Pancreas (tissue), 10 donors: ENCODE measurements around the gene REV3L. TPM values are rescaled to one million over a fixed set of nuclear protein-coding genes. Genes with fewer than 3 reads are reported as not detected.

Experiments
- ATAC-seq, 4 donors: fragments of 200-7000 bp; cut with Tn5 transposase; one replicate each; pipeline versions ENCODE4 v1.8.0 to v1.9.1; 2020; ENCODE audit warnings: mild to moderate bottlenecking in 4 of 4, moderate library complexity in 4 of 4
- DNase-seq, 6 donors: peaks; one replicate each; pipeline ENCODE4 v3.0.0-alpha.2; 2020
- FAIRE-seq: peaks from 2 replicates; lab custom pipeline; 2012; peaks lifted over from hg19 to GRCh38; lab: Jason Lieb, UNC
- H3K27ac ChIP-seq, 4 donors: fragments of 200-600 bp; sonication (generic); 1 replicate in 3 of 4; 2 replicates in 1 of 4; pipeline versions ENCODE4 v1.5.0 to v1.8.0; 2020
- H3K27me3 ChIP-seq, 4 donors: fragments of 200-600 bp; one replicate each; pipeline ENCODE4 v1.8.0; 2021
- H3K36me3 ChIP-seq, 3 donors: fragments of 200-600 bp; sonication (generic) in 1 of 3; one replicate each; pipeline versions ENCODE4 v1.5.0 to v1.8.0; 2020 to 2021
- H3K4me1 ChIP-seq, 3 donors: fragments of 200-600 bp; one replicate each; pipeline ENCODE4 v1.8.0; 2021
- H3K4me3 ChIP-seq, 4 donors: fragments of 200-600 bp; sonication (generic) in 2 of 4; one replicate each; pipeline versions ENCODE4 v1.5.0 to v1.8.0; 2020 to 2021
- H3K9me3 ChIP-seq, 4 donors: fragments of 200-600 bp; one replicate each; pipeline ENCODE4 v1.8.0; 2021
- WGBS, 2 donors: extraction: QIAGEN DNeasy Blood & Tissue Kit; methylation state at CpG; one replicate each; pipeline ENCODE4 v1.1.7; 2013; 5-methylcytosine and 5-hydroxymethylcytosine counted together
- intact Hi-C, 3 donors: fragments of 100-400 bp; cut with DNase I; formaldehyde crosslinking; loops; one replicate each; pipeline versions ENCODE4 v1.11.1 to v1.14.2; 2022
- polyA plus RNA-seq, 2 donors: library from polyadenylated mRNA; stranded (reverse); fragments of 200-250 nt; gene quantifications; one replicate each; pipeline ENCODE4 v1.2.3, GENCODE V29; 2013
- total RNA-seq, 6 donors: library from RNA; stranded (reverse); fragmentation: NEBNext Ultra II Directional in 4 of 6; extraction: Animal tissue kit (Norgen Biotek cat#: 25700) in 4 of 6; gene quantifications; one replicate each; pipeline versions ENCODE4 v1.2.1 to v1.2.4, GENCODE V29; 2021 to 2023
- TF ChIP-seq, protein P1 (sequence below), 4 donors: fragments of 200-600 bp; sonication (generic) in 3 of 4; IDR thresholded peaks; one replicate each; pipeline versions ENCODE4 v1.5.0 to v1.8.0; 2021; ENCODE audit warnings: antibody characterized with exemption in 4 of 4
- donor health status: healthy with polysubstance abuse.
- donor health status: DM: no; HTN: no; CAD: no; lungs with moderate emphysema.
- donor health status: DM: no; HTN: no; CAD: no.
- donor health status: control.
- donor health status: control.
- donor health status: Bipolar disorder and iron deficiency.
- donor health status: DM: yes; HTN: yes; CAD: no.
- donor health status: DM: no; HTN: no; CAD: no.
- donor health status: DM: no; HTN: no; CAD: no.
- donor health status: DM: yes; HTN: yes; CAD: no.

REV3L gene
- total and polyA plus RNA-seq, 8 donors: 6.9 to 22.0 (median 15.2) TPM

DNA sequence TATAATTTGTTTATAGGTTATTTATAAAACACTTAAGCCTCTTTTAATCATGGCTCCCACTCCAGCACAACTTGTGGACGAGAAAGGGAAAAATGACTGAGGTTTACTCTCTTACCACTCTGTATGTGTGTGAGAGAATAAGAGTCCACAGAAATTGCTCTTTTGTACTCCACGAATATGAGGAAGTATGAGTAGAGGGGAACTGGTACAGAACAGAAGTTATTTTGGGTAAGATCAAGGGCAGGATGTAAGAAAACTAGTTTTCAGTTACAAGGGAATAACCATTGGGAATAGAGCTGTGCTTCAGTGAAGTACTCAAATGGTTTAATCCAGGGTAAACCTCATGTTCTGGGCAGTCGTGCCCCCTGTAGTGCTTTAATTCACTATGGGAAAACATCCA lies 72.6 kb downstream of the REV3L start:
- H3K4me1 ChIP-seq: no peaks in the 10 kb centered on the region
- 80 to 92% methylated on average over 3 of the region's 3 CpGs for WGBS, 2 donors
- DNase-seq: no peak
- H3K27ac ChIP-seq: no peak overlapping the region
- peaks cover 0 to 1% (median 0%) of the 10 kb centered on the region in 3 donors for H3K36me3 ChIP-seq
- intact Hi-C loops: no loop called here
- FAIRE-seq: no peak
- TF ChIP-seq, protein P1, sequence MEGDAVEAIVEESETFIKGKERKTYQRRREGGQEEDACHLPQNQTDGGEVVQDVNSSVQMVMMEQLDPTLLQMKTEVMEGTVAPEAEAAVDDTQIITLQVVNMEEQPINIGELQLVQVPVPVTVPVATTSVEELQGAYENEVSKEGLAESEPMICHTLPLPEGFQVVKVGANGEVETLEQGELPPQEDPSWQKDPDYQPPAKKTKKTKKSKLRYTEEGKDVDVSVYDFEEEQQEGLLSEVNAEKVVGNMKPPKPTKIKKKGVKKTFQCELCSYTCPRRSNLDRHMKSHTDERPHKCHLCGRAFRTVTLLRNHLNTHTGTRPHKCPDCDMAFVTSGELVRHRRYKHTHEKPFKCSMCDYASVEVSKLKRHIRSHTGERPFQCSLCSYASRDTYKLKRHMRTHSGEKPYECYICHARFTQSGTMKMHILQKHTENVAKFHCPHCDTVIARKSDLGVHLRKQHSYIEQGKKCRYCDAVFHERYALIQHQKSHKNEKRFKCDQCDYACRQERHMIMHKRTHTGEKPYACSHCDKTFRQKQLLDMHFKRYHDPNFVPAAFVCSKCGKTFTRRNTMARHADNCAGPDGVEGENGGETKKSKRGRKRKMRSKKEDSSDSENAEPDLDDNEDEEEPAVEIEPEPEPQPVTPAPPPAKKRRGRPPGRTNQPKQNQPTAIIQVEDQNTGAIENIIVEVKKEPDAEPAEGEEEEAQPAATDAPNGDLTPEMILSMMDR (IDR thresholded peaks at IDR 0.05): no peak
- ATAC-seq: peak in 1 of 4 donors; percentile 62
- H3K27me3 ChIP-seq: no peaks in the 10 kb centered on the region
- no peaks in the 10 kb centered on the region for H3K9me3 ChIP-seq
- no peak overlapping the region for H3K4me3 ChIP-seq

DNA sequence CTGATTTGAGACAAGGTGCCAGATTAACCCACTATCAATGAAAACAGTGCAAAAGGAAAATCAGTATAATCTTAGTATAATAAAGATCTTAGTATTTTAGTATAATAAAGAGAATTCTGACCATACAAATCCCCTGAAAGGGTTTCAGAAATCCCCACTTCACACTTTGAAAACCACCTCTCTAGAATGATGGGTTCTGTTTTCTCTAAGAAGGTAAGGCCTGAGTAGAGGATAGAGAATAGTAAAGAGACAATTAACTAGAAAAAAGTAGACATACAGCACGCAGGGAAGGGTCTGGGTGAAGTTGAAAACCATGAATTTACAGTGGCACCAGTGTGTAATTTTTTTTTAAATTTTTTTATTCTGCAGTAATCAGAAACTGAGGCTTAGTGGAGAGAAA lies 73.6 kb downstream of the REV3L start:
- TF ChIP-seq, protein P1 (IDR thresholded peaks at IDR 0.05): no peak
- no peak for DNase-seq
- Histone ChIP-seq H3K36me3 (peaks cover 0 to 7% (median 0%) of the 10 kb centered on the region in 3 donors), H3K4me3 (no peak overlapping the region), H3K27me3 (no peaks in the 10 kb centered on the region), H3K4me1 (no peaks in the 10 kb centered on the region), H3K9me3 (no peaks in the 10 kb centered on the region), H3K27ac (no peak overlapping the region)
- no peak for ATAC-seq
- intact Hi-C loops: no loop called here
- FAIRE-seq: no peak
- 100% methylated on average over 1 of the region's 1 CpG for WGBS, 2 donors

GRCh38 chr6:111407686-111408085 lies 75.3 kb downstream of the REV3L start:
- DNase-seq (no peak), ATAC-seq (no peak), FAIRE-seq (no peak)
- Histone ChIP-seq H3K9me3 (no peaks in the 10 kb centered on the region), H3K4me1 (no peaks in the 10 kb centered on the region), H3K36me3 (peaks cover 0 to 15% (median 4%) of the 10 kb centered on the region in 3 donors), H3K27me3 (no peaks in the 10 kb centered on the region), H3K27ac (no peak overlapping the region), H3K4me3 (no peak overlapping the region)
- intact Hi-C loops: no loop called here
- 69 to 72% methylated on average over 4 of the region's 4 CpGs for WGBS, 2 donors
- TF ChIP-seq, protein P1 (IDR thresholded peaks at IDR 0.05): no peak

- peak in 2 of 4 donors; percentile 69 to 75 for ATAC-seq
Observed at GRCh38 chr6:111406200-111406721, 76.8 kb downstream of the REV3L start.

DNA sequence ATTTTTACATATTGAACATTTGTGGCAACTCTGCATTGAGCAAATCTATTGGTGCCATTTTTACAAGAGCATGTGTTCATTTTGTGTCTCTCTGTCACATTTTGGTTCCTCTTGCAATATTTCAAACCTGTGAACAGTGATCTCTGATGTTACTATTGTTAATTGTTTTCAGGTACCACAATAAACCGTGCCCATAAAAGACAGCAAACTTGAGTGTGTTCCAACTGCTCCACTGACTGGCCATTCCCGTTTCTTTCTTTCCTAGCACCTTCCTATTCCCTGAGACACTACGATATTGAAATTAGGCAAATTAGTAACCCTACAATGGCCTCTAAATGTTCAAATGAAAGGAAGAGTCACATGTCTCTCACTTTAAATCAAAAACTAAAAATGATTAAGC lies 79.6 kb downstream of the REV3L start:
- Histone ChIP-seq H3K27ac (no peak overlapping the region), H3K4me3 (no peak overlapping the region), H3K9me3 (no peaks in the 10 kb centered on the region), H3K4me1 (no peaks in the 10 kb centered on the region), H3K36me3 (peaks cover 0 to 15% (median 4%) of the 10 kb centered on the region in 3 donors), H3K27me3 (no peaks in the 10 kb centered on the region)
- ATAC-seq (no peak), DNase-seq (no peak), FAIRE-seq (no peak)
- WGBS, 2 donors: 88 to 89% methylated on average over 3 of the region's 3 CpGs
- TF ChIP-seq, protein P1 (IDR thresholded peaks at IDR 0.05): no peak
- intact Hi-C loops: no loop called here

More at GRCh38 chr6:111406200-111406721, 76.8 kb downstream of the REV3L start:
- WGBS, 2 donors: 89 to 92% methylated on average over 3 of the region's 3 CpGs
- Histone ChIP-seq H3K27me3 (no peaks in the 10 kb centered on the region), H3K36me3 (peaks cover 0 to 15% (median 4%) of the 10 kb centered on the region in 3 donors), H3K9me3 (no peaks in the 10 kb centered on the region), H3K27ac (peak overlapping the region in 1 of 4 donors; percentile 30), H3K4me1 (no peaks in the 10 kb centered on the region), H3K4me3 (no peak overlapping the region)
- no peak for FAIRE-seq
- intact Hi-C loops: no loop called here
- DNase-seq: no peak
- TF ChIP-seq, protein P1 (IDR thresholded peaks at IDR 0.05): no peak
